Mesenchymal stem cell (in vitro differentiated cells and primary cell): ENCODE data around the gene CD4.

ENCODE experiments used
- DNase-seq: peaks from one replicate; pipeline ENCODE4 v3.0.0-alpha.2; 2013
- H2AFZ ChIP-seq: one replicate; pipeline ENCODE4 v1.6.1; 2013; ENCODE audit warnings: low read depth, mild to moderate bottlenecking, control low read depth, inconsistent platforms, low read length, moderate library complexity
- H2AK5ac ChIP-seq: 2 replicates; pipeline ENCODE4 v1.6.1; 2013; ENCODE audit warnings: low read length, moderate library complexity, mild to moderate bottlenecking, inconsistent platforms; ENCODE audit not compliant: severe bottlenecking
- H2BK120ac ChIP-seq: one replicate; pipeline ENCODE4 v1.6.1; 2013; ENCODE audit warnings: low read depth, mild to moderate bottlenecking, inconsistent platforms, low read length, moderate library complexity
- H2BK12ac ChIP-seq, 2 experiments: one replicate each; pipeline ENCODE4 v1.6.1; 2013; ENCODE audit warnings: inconsistent platforms in 2 of 2, low read length in 2 of 2, mild to moderate bottlenecking in 2 of 2, moderate library complexity in 2 of 2, control low read depth in 1 of 2
- H2BK15ac ChIP-seq: one replicate; pipeline ENCODE4 v1.6.1; 2013; ENCODE audit warnings: mild to moderate bottlenecking, low read depth, inconsistent platforms; ENCODE audit not compliant: poor library complexity, severe bottlenecking
- H2BK5ac ChIP-seq: 2 replicates; pipeline ENCODE4 v1.6.1; 2013; ENCODE audit warnings: low read depth, mild to moderate bottlenecking, low read length, control low read depth, inconsistent platforms; ENCODE audit not compliant: poor library complexity, severe bottlenecking
- H3K14ac ChIP-seq, 2 experiments: one replicate each; pipeline ENCODE4 v1.6.1; 2013; ENCODE audit warnings: inconsistent platforms in 2 of 2, low read length in 2 of 2, control low read depth in 1 of 2, mild to moderate bottlenecking in 1 of 2, moderate library complexity in 1 of 2
- H3K18ac ChIP-seq, 2 experiments: one replicate each; pipeline ENCODE4 v1.6.1; 2013; ENCODE audit warnings: inconsistent platforms in 2 of 2, low read length in 2 of 2, control low read depth in 1 of 2, low read depth in 1 of 2, mild to moderate bottlenecking in 1 of 2
- H3K23ac ChIP-seq, 2 experiments: one replicate each; pipeline ENCODE4 v1.6.1; 2013; ENCODE audit warnings: inconsistent platforms in 2 of 2, low read length in 2 of 2, mild to moderate bottlenecking in 2 of 2, moderate library complexity in 2 of 2, control low read depth in 1 of 2
- H3K27ac ChIP-seq: 2 replicates; pipeline ENCODE4 v1.5.1; 2013; ENCODE audit warnings: mild to moderate bottlenecking, moderate library complexity, low read length, control low read depth, inconsistent platforms; ENCODE audit not compliant: poor library complexity, severe bottlenecking
- H3K27me3 ChIP-seq, 2 experiments: 2 replicates each; pipeline versions ENCODE4 v1.6.1 to v1.7.0; 2013; ENCODE audit warnings: low read length in 2 of 2, mild to moderate bottlenecking in 2 of 2, moderate library complexity in 2 of 2, control low read depth in 1 of 2, inconsistent platforms in 1 of 2; ENCODE audit not compliant: control insufficient read depth in 1 of 2, insufficient read depth in 1 of 2
- H3K36me3 ChIP-seq, 2 experiments: 2 replicates each; pipeline versions ENCODE4 v1.6.1 to v1.7.0; 2013; ENCODE audit warnings: low read length in 2 of 2, control low read depth in 1 of 2, inconsistent platforms in 1 of 2, low read depth in 1 of 2, mild to moderate bottlenecking in 1 of 2; ENCODE audit not compliant: insufficient read depth in 2 of 2, control insufficient read depth in 1 of 2
- H3K4ac ChIP-seq, 2 experiments: one replicate each; pipeline ENCODE4 v1.6.1; 2013; ENCODE audit warnings: inconsistent platforms in 2 of 2, low read length in 2 of 2, mild to moderate bottlenecking in 2 of 2, moderate library complexity in 2 of 2, control low read depth in 1 of 2, low read depth in 1 of 2
- H3K4me1 ChIP-seq: 2 replicates; pipeline ENCODE4 v1.6.1; 2013; ENCODE audit warnings: low read depth, low read length, control low read depth; ENCODE audit not compliant: control insufficient read depth, insufficient read depth
- H3K4me2 ChIP-seq: 2 replicates; pipeline ENCODE4 v1.6.1; 2013; ENCODE audit warnings: low read length, mild to moderate bottlenecking, inconsistent platforms; ENCODE audit not compliant: poor library complexity, severe bottlenecking
- H3K4me3 ChIP-seq, 2 experiments: 2 replicates each; pipeline versions ENCODE4 v1.5.1 to v1.7.0; 2013; ENCODE audit warnings: low read length in 2 of 2, mild to moderate bottlenecking in 2 of 2, control low read depth in 1 of 2, low read depth in 1 of 2; ENCODE audit not compliant: insufficient read depth in 1 of 2
- H3K79me1 ChIP-seq: replicated peaks from 2 replicates; pipeline ENCODE4 v1.6.1; 2013; ENCODE audit warnings: mild to moderate bottlenecking, control low read depth, low read length, inconsistent platforms; ENCODE audit not compliant: poor library complexity, severe bottlenecking
- H3K9ac ChIP-seq: 2 replicates; pipeline ENCODE4 v1.7.0; 2013; ENCODE audit warnings: mild to moderate bottlenecking, low read length, moderate library complexity
- H3K9me3 ChIP-seq: 2 replicates; pipeline ENCODE4 v1.7.0; 2013; ENCODE audit warnings: mild to moderate bottlenecking, low read length; ENCODE audit not compliant: control insufficient read depth
- H4K8ac ChIP-seq: one replicate; pipeline ENCODE4 v1.6.1; 2013; ENCODE audit warnings: inconsistent platforms, mild to moderate bottlenecking, low read length, moderate library complexity
- H4K91ac ChIP-seq: one replicate; pipeline ENCODE4 v1.6.1; 2013; ENCODE audit warnings: mild to moderate bottlenecking, low read length, inconsistent platforms
- WGBS: methylation state at CpG from one replicate; pipeline ENCODE4 v1.1.7; 2013; ENCODE audit warnings: mixed read lengths; 5-methylcytosine and 5-hydroxymethylcytosine counted together

The CD4 gene

DNA sequence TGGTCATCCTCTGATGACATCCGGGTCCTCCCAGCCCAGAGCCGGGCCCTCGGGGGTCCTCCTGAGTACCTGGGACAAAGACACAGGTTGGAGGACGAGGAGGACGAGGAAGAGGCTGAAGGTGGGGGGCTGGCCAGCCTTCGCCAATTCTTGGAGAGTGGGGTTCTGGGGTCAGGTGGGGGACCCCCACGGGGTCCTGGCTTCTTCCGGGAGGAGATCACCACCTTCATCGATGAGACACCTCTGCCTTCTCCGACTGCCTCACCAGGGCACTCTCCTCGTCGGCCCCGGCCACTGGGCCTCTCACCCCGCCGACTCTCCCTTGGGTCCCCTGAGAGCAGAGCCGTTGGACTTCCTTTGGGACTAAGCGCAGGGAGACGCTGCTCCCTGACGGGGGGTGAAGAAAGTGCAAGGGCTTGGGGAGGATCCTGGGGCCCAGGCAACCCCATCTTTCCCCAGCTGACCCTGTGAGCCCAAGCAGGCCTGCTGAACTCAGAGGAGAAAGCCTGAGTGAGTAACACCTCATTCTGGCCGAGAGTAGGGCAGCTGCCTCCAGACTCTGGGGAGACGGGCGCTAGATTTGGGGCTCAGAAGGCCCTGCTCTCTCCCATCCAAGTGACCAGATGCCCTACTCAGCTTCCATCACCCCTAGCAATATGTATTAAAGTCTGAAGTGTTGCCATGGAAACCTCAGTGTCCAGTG lies 37.6 kb downstream of the CD4 start:
- 78% methylated on average over 18 of the region's 22 CpGs for WGBS
- H3K4ac ChIP-seq, result peak overlapping the region; percentile 69 to 84
- H2BK15ac ChIP-seq, result peak overlapping the region; percentile 89
- peaks cover 15 to 28% of the 10 kb centered on the region in 2 experiments for H3K36me3 ChIP-seq
- H4K91ac ChIP-seq, result peak overlapping the region; percentile 87
- H3K27me3 ChIP-seq, result peaks cover 16 to 18% of the 10 kb centered on the region in 2 experiments
- no peak overlapping the region for H2AFZ ChIP-seq
- peaks cover 34% of the 10 kb centered on the region for H3K79me1 ChIP-seq
- H2BK120ac ChIP-seq, result peak overlapping the region; percentile 58
- peak overlapping the region; percentile 20 to 82 for H2BK12ac ChIP-seq
- H3K23ac ChIP-seq, result no peak overlapping the region
- H2AK5ac ChIP-seq, result peak overlapping the region; percentile 8
- H3K27ac ChIP-seq, result no peak overlapping the region
- DNase-seq, result no peak
- H3K14ac ChIP-seq, result peak overlapping the region in 1 of 2 experiments; percentile 19
- peak overlapping the region; percentile 46 for H4K8ac ChIP-seq
- H2BK5ac ChIP-seq, result no peak overlapping the region
- H3K9ac ChIP-seq, result peak overlapping the region; percentile 69
- no peaks in the 10 kb centered on the region for H3K9me3 ChIP-seq
- H3K18ac ChIP-seq, result peak overlapping the region; percentile 74 to 84
- H3K4me3 ChIP-seq, result no peak overlapping the region
- H3K4me2 ChIP-seq, result no peak overlapping the region
- peaks cover 44% of the 10 kb centered on the region for H3K4me1 ChIP-seq

DNA sequence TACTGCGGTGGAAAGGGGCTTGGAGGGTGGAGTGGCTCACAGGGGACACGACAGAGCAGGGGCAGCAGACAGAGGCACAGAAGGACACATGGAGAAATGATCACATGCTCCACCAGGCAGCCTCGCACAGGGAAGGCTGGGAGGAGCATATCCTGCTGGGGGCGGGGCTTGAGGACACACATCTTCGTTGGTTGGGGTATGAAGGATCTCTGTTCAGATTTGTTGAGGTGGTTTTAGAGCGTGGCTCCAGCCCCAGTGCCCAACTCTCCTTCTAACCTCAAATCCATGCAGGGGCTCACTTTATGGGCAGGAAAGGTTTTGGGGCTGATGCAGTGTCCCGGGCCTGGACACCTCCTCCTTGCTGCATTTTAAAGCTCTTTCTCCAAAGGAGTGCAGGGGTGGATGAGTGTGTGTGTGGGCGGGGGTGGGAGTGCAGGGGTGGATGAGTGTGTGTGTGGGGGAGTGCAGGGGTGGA lies 38.1 kb downstream of the CD4 start:
- H2BK5ac ChIP-seq, result no peak overlapping the region
- no peak overlapping the region for H2BK15ac ChIP-seq
- peak overlapping the region in 1 of 2 experiments; percentile 52 for H3K4ac ChIP-seq
- peak overlapping the region; percentile 87 for H4K91ac ChIP-seq
- peak overlapping the region; percentile 74 to 84 for H3K18ac ChIP-seq
- H3K9ac ChIP-seq, result peak overlapping the region; percentile 69
- H3K36me3 ChIP-seq, result peaks cover 20 to 32% of the 10 kb centered on the region in 2 experiments
- H3K9me3 ChIP-seq, result no peaks in the 10 kb centered on the region
- H4K8ac ChIP-seq, result peak overlapping the region; percentile 16
- peak; percentile 91 for DNase-seq
- no peak overlapping the region for H2BK120ac ChIP-seq
- H2BK12ac ChIP-seq, result peak overlapping the region; percentile 20 to 82
- peaks cover 37% of the 10 kb centered on the region for H3K79me1 ChIP-seq
- peak overlapping the region; percentile 46 for H3K4me2 ChIP-seq
- H3K27me3 ChIP-seq, result peaks cover 10 to 12% of the 10 kb centered on the region in 2 experiments
- H3K27ac ChIP-seq, result no peak overlapping the region
- H3K23ac ChIP-seq, result no peak overlapping the region
- H3K14ac ChIP-seq, result peak overlapping the region in 1 of 2 experiments; percentile 19
- peaks cover 38% of the 10 kb centered on the region for H3K4me1 ChIP-seq
- 6% methylated on average over 7 of the region's 8 CpGs for WGBS
- peak overlapping the region; percentile 8 for H2AK5ac ChIP-seq
- H2AFZ ChIP-seq, result no peak overlapping the region
- H3K4me3 ChIP-seq, result no peak overlapping the region

DNA sequence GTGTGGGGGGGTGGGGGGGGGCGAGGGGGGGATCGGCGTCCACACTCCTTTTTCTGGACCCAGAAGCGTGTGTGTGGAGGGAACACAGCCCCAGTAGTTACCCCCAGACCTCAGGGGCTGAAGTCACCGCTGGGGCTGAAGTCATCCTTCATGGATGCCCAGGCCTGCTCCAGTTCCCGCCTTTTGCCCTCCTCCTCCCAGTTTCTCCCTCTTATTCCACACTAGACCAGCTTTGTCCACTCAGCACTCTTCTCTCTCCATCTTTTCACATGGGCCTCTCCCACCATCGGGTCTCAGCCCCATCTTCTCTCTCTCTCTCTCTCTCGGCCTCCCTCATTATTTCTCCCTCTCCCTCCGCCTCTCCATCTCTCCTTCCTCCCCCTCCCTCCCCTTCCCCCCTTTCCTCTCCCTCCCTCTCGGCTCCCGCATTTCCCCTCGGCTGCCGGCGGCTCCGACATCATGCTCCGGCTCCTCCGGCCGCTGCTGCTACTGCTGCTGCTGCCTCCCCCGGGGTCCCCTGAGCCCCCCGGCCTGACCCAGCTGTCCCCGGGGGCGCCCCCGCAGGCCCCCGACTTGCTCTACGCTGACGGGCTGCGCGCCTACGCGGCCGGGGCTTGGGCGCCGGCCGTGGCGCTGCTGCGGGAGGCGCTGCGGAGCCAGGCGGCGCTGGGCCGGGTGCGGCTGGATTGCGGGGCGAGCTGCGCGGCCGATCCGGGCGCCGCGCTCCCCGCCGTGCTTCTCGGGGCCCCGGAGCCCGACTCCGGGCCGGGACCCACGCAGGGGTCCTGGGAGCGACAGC lies 38.9 kb downstream of the CD4 start, which contains the start of gene P3H3:
Gene P3H3 (plus strand): TSS at position 426 of the 799 bp plus-strand sequence. CDS start 34 bp downstream, at position 460.
- peak within 1 kb of the TSS; percentile 91 for H2BK120ac ChIP-seq
- peaks cover 37% of the 10 kb centered on the region for H3K79me1 ChIP-seq
- peak within 1 kb of the TSS; percentile 92 to 93 for H3K4me3 ChIP-seq
- H3K27ac ChIP-seq, result peak within 1 kb of the TSS; percentile 81
- no peaks in the 10 kb centered on the region for H3K9me3 ChIP-seq
- peak within 1 kb of the TSS; percentile 74 to 97 for H3K18ac ChIP-seq
- H2AFZ ChIP-seq, result no peak within 1 kb of the TSS
- H3K9ac ChIP-seq, result peak within 1 kb of the TSS; percentile 98
- peaks cover 22 to 32% of the 10 kb centered on the region in 2 experiments for H3K36me3 ChIP-seq
- H3K4ac ChIP-seq, result peak within 1 kb of the TSS; percentile 97 to 98
- H4K8ac ChIP-seq, result peak within 1 kb of the TSS; percentile 89
- peak within 1 kb of the TSS; percentile 20 to 82 for H2BK12ac ChIP-seq
- peaks cover 4 to 5% of the 10 kb centered on the region in 2 experiments for H3K27me3 ChIP-seq
- H3K4me2 ChIP-seq, result peak within 1 kb of the TSS; percentile 72
- DNase-seq, result peak; percentile 80
- peak within 1 kb of the TSS in 1 of 2 experiments; percentile 99 for H3K14ac ChIP-seq
- H2BK5ac ChIP-seq, result peak within 1 kb of the TSS; percentile 53
- peak within 1 kb of the TSS; percentile 98 for H4K91ac ChIP-seq
- under 1% methylated on average over 42 of the region's 60 CpGs for WGBS
- peaks cover 36% of the 10 kb centered on the region for H3K4me1 ChIP-seq
- peak within 1 kb of the TSS in 1 of 2 experiments; percentile 98 for H3K23ac ChIP-seq
- H2AK5ac ChIP-seq, result peak within 1 kb of the TSS; percentile 44
- peak within 1 kb of the TSS; percentile 92 for H2BK15ac ChIP-seq
